HG02763 (cell line): ENCODE data around the gene MTA3.
"Not testable (repeated sequence)": the region's sequence is repeated elsewhere in the genome, so short reads cannot be mapped to it uniquely, and the experiment has no call there.

Experiments used
- ATAC-seq: cut with Tn5 transposase; IDR thresholded peaks from one replicate; pipeline ENCODE4 v1.9.1; 2021; ENCODE audit warnings: mild to moderate bottlenecking, moderate library complexity; ENCODE audit not compliant: unreplicated experiment

The MTA3 gene

GRCh38 chr2:42723465-42723864, 155.0 kb downstream of the MTA3 start:
- no peak for ATAC-seq

DNA sequence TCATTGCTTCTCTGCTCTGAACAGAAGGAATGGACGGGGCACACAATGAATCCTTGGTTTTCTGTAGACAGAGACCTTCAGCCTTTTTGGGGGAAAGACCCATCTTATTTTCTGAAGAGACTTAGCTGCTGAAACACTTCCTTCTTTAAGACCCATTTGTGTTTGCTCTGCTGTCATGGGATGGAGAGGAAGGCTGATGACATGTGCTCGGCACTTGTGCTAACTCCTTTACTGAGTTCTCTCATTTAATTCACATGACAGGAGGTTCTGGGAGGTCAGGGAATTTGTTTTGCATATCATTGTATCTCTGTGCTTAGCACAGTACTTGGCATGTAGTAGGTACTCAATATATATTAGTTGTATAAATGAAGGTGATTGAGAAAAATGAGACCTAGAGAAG, 156.5 kb downstream of the MTA3 start:
- no peak for ATAC-seq

- no peak for ATAC-seq
Measured at GRCh38 chr2:42725657-42726056, 157.2 kb downstream of the MTA3 start.

- no peak for ATAC-seq
Measured at GRCh38 chr2:42726680-42727079, 158.2 kb downstream of the MTA3 start.

DNA sequence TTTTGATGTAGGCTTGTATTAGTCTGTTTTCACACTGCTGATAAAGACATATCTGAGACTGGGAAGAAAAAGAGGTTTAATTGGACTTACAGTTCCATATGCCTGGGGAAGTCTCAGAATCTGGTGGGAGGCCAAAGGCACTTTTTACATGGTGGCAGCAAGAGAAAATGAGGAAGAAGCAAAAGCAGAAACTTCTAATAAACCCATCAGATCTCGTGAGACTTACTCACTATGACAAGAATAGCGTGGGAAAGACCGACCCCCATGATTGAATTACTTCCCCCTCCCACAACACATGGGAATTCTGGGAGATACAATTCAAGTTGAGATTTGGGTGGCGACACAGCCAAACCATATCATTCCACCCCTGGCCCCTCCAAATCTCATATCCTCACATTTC, 162.9 kb downstream of the MTA3 start:
- not testable (repeated sequence) for ATAC-seq

DNA sequence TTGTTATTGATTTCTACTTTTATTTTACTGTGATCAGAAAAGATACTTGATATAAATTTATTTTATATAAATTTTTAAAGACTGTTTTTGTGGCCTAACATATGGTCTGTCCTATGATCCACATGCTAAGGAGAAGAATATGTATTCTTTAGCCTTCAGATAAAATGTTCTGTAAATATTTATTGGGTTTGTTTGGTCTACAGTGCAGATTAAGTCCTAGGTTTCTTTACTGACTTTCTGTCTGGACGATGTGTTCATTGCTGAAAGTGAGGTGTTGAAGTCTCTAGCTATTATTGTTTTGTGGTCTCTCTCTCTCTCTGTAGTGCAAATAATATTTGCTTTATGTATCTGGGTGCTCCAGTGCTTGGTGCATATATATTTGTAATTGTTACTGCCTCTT, 165.4 kb downstream of the MTA3 start:
- no peak for ATAC-seq

GRCh38 chr2:42736598-42737322, 168.3 kb downstream of the MTA3 start:
- no peak for ATAC-seq

DNA sequence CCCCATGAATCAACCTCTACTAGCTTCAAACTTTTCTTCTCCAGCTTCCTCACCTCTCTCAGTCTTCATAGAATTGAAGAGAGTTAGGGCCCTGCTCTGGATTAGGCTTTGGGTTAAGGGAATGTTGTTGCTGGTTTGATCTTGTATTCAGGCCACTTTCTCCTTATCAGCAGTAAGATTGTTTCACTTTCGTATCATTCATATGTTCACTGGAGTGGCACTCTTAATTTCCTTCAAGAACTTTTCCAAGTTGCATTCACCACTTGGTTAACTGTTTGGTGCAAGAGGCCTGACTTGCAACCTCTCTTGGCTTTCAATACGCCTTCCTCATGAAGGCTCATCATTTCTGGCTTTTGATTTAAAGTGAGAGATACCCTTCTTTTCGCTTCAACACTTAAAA, 172.7 kb downstream of the MTA3 start:
- ATAC-seq: no peak

DNA sequence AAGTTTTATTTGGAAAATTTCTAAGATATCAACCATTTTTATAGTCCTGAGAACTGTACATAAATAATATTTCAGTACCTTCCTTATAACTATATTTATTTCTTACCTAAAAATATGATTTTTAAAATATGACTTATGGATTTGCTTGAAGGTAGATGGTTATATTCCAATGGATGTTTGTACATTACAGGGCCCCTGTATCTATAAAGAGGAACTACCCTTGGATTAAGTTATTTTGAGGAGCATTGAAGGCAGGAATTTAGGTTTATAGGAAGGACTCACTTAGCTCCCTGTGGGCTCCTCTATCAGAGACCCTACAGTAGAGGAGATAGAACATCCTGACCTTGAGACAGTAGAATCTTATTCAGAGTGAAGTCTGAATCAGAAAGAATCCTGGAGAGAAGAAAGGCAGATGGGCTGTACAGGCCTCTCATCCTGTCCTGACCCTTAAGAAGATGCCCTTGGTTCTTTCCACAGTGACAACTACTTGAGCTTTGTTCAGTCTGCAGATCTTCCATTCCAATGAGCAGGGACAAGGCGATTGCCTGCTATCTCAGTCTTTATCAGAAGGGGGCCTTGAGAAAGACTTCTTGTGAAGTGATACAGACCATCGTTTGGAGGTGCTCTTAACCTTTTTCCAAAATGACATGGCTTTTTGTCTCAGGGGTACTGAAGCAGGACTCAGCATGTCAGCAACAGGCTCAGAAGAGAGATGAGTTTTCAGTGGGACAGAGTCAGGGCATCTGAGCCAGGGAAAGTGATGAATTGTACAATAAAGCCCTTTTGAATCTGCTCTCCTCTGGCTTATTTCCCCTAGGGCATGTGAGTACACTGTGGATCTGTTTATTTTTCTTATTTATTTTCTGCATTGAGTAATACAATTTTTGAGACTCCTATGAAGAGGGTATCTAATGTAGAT, 174.6 kb downstream of the MTA3 start:
- ATAC-seq: no peak

- ATAC-seq: no peak
Measured at GRCh38 chr2:42743659-42743990, 175.2 kb downstream of the MTA3 start.

DNA sequence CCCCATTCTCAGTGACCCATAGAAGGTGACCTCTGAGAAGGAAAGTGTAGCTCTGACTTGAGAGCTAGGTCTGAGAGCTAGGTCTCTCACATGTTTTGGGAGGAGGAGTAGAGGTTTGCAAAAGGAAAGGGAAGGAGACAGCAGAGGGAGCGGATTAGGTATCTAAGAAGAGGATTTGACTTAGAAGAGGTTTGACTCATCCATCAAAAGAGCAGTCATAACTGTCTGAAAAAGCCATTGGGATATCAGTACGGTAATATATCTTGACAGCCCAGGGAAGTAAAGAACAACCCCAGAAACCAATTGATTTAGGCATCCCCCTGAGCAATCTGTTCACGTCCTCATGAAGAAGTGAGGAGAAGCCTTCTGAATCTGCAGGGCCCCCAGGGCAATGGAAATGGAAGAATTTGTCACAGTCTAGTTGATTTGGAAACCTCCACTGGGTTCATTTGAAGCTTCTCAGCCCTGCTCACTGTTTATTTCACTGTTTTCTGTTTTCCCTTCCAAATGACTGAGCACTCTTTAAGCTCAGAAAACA, 176.2 kb downstream of the MTA3 start:
- no peak for ATAC-seq

GRCh38 chr2:42747422-42747821, 179.0 kb downstream of the MTA3 start:
- ATAC-seq: no peak

- ATAC-seq: no peak
Measured at GRCh38 chr2:42748840-42749239, 180.4 kb downstream of the MTA3 start.

DNA sequence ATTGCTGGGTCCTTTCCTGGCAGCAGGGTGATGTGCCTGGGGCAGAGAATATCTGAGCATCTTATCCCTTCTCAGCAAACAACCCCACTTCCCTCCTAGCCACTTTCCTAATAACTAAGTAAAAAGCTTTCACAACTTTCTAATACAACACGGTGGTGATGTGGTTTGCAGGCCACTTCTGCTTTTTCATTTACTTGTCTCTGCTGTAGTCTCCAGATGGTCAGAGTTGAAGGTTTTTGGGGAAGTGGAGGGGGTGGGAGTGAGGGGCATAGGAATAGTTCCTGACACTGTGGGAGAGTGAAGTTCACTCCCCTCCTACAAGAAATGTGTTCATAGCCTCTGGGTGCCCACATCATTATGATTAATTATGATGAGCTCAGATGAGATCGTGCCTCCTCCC, 183.9 kb downstream of the MTA3 start:
- ATAC-seq: peak; percentile 54

DNA sequence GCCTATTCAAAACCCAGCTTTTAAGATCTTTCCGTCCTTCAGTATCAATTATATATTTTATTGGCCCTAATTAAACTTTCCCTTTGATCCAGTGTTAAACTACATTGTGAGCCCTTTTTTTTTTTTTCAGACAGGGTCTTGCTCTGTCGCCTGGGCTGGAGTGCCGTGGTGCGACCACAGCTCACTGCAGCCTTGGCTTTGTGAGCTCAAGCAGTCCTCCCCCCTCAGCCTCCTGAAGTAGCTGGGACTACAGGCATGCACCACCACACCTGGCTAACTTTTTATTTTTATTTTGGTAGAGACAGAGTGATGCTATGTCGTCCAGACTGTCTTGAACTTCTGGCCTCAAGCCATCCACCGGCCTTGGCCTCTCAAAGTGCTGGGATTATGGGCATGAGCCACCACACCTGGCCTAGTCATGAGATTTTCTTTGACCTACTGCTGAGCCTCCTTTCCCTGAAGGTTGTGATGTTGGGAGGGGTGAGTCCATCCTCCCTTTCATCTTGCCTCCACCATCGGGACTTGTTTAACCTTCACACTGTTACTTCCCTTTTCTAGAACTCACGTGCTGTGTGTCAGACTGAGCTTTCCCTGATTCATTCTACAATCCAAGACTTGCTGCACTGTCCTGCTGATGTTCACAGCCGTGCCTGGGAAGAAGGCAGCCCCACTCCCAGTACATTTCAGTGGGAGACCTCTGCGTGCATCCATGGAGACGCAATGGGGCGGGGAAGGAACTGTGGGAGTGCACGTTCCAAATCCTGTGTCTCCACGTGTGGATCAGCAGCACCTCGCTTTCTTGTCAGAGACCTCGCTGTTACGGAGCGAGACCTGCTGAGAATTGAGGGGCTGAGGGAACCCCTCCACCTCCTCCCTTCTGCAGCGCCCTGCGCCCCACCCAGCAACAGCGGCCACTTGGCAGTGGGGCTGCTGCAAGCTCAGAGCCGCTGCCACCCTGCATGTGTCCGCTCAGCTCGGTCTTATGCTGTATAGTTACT, 184.7 kb downstream of the MTA3 start:
- ATAC-seq: no peak

DNA sequence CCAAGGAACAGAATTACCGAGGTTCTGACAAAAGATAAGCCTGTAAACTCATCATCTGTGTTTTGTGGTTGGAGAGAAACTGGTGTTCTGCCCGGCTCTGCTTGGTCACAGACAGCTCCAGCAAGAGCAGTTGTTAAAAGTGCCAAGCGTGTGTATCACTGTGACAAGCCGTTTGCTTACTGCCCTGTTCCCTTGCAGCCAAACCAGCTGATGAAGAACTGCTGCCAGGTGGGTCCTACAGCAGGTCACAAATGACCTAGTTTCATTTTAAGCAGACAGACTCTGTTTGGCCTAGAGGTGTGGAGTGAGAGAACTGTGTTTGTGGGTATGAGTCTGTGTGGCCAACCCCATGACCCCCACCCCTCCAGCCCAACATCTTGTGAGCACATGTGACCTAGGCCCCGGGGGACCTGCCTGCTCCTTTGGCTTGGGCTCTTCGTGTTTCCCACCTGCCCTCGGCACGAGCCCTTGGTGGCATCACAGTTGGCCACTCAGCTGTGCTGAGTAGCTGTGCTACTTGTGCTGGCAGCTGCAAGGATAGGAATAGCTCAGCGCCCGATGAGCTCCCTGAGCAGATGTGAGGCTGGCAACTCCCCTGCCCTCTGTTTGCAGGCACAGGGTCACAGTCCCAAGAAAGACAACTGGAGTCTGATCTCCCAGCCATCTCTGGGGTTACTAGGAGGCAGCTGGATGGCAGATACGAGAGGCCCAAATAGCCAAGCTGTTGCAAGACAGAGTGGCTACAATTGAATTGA, 185.8 kb downstream of the MTA3 start:
- ATAC-seq: peak; percentile 50

DNA sequence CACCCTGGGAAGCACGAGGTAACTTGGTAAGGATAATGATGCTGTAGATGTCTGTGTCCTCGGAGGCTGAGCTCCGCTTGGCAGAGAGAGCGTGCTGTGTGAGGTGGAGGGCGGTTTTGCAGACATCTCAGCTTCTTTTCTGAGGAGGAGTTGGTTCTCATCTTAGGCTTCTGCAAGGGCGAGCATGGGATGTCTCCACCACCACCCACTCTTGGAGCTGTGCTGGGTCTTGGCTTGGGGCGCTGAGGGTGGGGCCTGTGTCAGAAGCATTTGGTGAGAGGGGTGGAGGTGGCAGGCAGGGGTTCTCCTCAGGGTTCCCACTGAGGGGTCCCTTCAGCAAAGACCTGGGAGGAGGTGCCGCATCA, 186.3 kb downstream of the MTA3 start:
- no peak for ATAC-seq

DNA sequence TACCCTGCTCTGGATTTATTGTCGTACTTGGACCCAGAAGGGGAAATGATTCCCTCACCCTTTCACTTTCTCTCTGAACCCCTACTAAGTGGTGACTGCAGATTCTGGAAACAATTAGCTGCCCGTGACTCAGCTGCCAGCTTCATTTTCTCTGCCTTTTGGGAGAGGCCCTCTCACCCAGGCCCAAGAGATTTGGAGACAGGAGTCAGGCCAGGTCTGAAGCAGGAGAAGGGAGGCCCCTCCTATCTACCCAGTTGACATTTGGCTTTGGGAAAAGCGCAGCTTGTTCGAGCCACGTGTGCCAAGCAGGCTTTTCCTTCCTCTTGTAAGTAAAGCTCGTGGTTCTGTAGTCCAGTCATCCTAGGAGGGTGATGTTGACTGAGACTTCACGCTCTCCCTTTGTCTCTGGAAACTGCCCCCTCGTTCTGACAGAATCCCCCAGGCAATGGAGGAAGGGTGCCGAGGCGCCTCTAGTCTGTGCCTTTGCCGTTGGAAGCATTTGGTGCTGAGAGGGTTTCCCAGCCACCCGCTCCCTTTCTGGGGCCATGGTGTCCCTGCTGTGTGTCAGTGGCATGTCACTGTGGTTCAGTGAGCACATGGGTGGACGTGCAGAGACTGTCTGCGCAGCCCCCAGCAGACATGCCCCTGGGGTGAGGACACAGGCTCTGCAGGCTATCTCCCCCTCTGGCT, 186.9 kb downstream of the MTA3 start:
- no peak for ATAC-seq

DNA sequence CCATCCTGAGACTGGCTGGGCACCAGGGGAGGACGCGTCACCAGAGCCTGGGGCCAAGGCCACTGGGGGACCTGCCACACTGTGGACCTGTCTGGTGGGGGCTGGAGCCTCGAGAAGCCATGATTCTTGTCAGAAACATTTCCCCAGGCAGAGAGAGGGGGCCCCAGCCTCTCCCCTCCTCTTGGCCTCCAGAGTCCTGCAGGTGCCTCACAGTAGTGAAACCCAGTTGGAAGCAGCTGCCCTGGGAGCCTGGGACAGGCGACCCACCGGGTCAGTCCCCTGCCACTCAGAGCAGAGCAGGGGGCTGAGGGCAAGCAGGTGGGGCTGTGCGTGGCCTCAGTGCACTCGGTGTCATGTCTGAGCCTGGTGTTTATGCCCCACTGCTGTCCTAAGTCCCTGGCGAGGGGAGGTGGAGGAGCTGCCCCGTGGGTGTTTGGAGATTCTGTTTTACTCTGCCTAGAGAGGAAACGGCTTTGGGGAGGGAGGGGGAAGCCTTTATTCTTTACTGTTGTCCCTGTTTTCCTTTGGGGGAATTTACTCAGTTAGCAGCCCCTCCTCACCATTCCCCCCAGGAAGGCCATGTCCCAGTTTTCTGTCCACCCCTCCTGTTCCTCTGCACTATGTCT, 187.8 kb downstream of the MTA3 start:
- no peak for ATAC-seq
